Retinal pigment epithelial cell (primary cell): Measurements from ENCODE around the gene PDZD8.
A peak's percentile ranks its signal among the peaks of the same experiment; 100 is the strongest.

Source experiments
- DNase-seq: peaks from one replicate; pipeline ENCODE4 v3.0.0-alpha.2; 2010; ENCODE audit warnings: low read depth
- H3K4me3 ChIP-seq: 2 replicates; pipeline ENCODE4 v1.5.1; 2011; ENCODE audit warnings: mild to moderate bottlenecking, low read length, control low read depth, moderate library complexity
- CTCF ChIP-seq: conservative IDR thresholded peaks from 2 replicates; pipeline ENCODE4 v1.5.1; 2011; ENCODE audit warnings: low read depth, low read length, control low read depth, inconsistent platforms

Gene PDZD8

GRCh38 chr10:117408436-117409384 is 33.5 kb upstream of the PDZD8 start:
- H3K4me3 ChIP-seq: no peak overlapping the region
- DNase-seq: no peak
- TF ChIP-seq CTCF: no peak

- no peak for DNase-seq
- H3K4me3 ChIP-seq: no peak overlapping the region
- TF ChIP-seq CTCF: no peak
Observed at GRCh38 chr10:117405730-117406129, 30.5 kb upstream of the PDZD8 start.

GRCh38 chr10:117400329-117400728 is 25.1 kb upstream of the PDZD8 start:
- no peak for TF ChIP-seq CTCF

GRCh38 chr10:117399341-117400196 is 24.3 kb upstream of the PDZD8 start:
- no peak for TF ChIP-seq CTCF
- H3K4me3 ChIP-seq: no peak overlapping the region
- DNase-seq: no peak

More at GRCh38 chr10:117400329-117400728, 25.1 kb upstream of the PDZD8 start:
- H3K4me3 ChIP-seq: no peak overlapping the region
- no peak for DNase-seq

- DNase-seq: no peak
- TF ChIP-seq CTCF: no peak
- no peak overlapping the region for H3K4me3 ChIP-seq
Observed at GRCh38 chr10:117398029-117398428, 22.8 kb upstream of the PDZD8 start.

- no peak for TF ChIP-seq CTCF
- H3K4me3 ChIP-seq: no peak overlapping the region
- peak; percentile 94 for DNase-seq
Observed at GRCh38 chr10:117391436-117392205, 16.4 kb upstream of the PDZD8 start.
